ENCODE results near the gene SND1.

SND1 gene

DNA sequence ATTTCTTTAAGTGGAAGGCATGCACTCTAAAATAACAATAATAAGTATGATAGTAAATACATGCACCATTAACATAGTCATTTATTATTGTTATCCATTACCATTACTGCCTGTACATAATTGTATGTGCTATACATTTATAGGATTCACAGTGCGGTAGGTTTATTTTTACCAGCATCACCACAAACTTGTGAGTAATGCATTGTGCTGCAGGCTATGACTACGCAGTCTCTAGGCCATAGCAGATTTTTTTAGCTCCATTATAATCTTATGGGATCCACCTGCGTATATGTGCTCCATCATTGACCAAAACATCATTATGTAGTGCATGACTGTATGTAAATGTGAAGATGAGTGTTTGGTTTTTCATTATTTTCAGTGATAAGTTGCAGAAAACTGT lies 219.2 kb downstream of the SND1 start:
- Histone ChIP-seq H3K27ac (no peak overlapping the region), H3K36me3 (ENCODE audit: insufficient read depth, low read length) (no peaks in the 10 kb centered on the region), H3K4me3 (no peak overlapping the region), H3K9ac (ENCODE audit: insufficient read length) (no peak overlapping the region), H3K9me3 (ENCODE audit: low read depth, low read length) (no peaks in the 10 kb centered on the region)
- DNase-seq (ENCODE audit: low read depth, low spot score) = no peak
- no peak for TF ChIP-seq EZH2 (IDR thresholded peaks at IDR 0.05)
- no peak for TF ChIP-seq POLR2AphosphoS5 (IDR thresholded peaks at IDR 0.05; ENCODE audit: borderline replicate concordance, low read depth, low read length)
- no peak for TF ChIP-seq FOXP2 (optimal IDR thresholded peaks at IDR 0.05; ENCODE audit: control extremely low read depth, extremely low read length, insufficient read depth)

GRCh38 chr7:127872122-127872521 lies 220.1 kb downstream of the SND1 start:
- Histone ChIP-seq H3K9ac (ENCODE audit: insufficient read length) (no peak overlapping the region), H3K4me3 (no peak overlapping the region), H3K27ac (no peak overlapping the region), H3K9me3 (ENCODE audit: low read depth, low read length) (no peaks in the 10 kb centered on the region), H3K36me3 (ENCODE audit: insufficient read depth, low read length) (no peaks in the 10 kb centered on the region)
- no peak for DNase-seq (ENCODE audit: low read depth, low spot score)
- TF ChIP-seq FOXP2 (optimal IDR thresholded peaks at IDR 0.05; ENCODE audit: control extremely low read depth, extremely low read length, insufficient read depth) (no peak), EZH2 (IDR thresholded peaks at IDR 0.05) (no peak), POLR2AphosphoS5 (IDR thresholded peaks at IDR 0.05; ENCODE audit: borderline replicate concordance, low read depth, low read length) (no peak)

DNA sequence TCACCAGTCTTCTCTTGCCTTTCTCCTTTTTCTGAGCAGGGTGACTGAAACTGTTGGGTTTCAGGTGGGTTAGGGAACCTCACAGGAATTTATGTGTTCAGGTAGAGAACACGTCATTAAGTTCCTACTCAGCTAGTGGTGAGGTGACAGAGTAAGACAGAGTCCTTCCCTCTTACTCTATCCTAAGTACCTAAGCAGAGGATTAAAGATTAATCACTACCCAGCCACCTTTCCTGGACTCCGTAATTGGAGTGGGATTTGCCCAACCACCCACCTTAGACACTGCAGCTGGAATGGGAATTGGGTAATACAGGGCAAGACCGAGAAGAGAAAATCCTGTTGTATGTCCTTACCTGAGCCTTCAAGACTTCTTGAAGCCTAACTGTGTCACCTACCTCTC lies 221.2 kb downstream of the SND1 start:
- H3K36me3 ChIP-seq (ENCODE audit: insufficient read depth, low read length) = no peaks in the 10 kb centered on the region
- no peak for DNase-seq (ENCODE audit: low read depth, low spot score)
- TF ChIP-seq FOXP2 (optimal IDR thresholded peaks at IDR 0.05; ENCODE audit: control extremely low read depth, extremely low read length, insufficient read depth) = no peak
- no peak for TF ChIP-seq EZH2 (IDR thresholded peaks at IDR 0.05)
- TF ChIP-seq POLR2AphosphoS5 (IDR thresholded peaks at IDR 0.05; ENCODE audit: borderline replicate concordance, low read depth, low read length) = no peak
- H3K9ac ChIP-seq (ENCODE audit: insufficient read length) = no peak overlapping the region
- H3K27ac ChIP-seq = no peak overlapping the region
- no peaks in the 10 kb centered on the region for H3K9me3 ChIP-seq (ENCODE audit: low read depth, low read length)
- H3K4me3 ChIP-seq = no peak overlapping the region

DNA sequence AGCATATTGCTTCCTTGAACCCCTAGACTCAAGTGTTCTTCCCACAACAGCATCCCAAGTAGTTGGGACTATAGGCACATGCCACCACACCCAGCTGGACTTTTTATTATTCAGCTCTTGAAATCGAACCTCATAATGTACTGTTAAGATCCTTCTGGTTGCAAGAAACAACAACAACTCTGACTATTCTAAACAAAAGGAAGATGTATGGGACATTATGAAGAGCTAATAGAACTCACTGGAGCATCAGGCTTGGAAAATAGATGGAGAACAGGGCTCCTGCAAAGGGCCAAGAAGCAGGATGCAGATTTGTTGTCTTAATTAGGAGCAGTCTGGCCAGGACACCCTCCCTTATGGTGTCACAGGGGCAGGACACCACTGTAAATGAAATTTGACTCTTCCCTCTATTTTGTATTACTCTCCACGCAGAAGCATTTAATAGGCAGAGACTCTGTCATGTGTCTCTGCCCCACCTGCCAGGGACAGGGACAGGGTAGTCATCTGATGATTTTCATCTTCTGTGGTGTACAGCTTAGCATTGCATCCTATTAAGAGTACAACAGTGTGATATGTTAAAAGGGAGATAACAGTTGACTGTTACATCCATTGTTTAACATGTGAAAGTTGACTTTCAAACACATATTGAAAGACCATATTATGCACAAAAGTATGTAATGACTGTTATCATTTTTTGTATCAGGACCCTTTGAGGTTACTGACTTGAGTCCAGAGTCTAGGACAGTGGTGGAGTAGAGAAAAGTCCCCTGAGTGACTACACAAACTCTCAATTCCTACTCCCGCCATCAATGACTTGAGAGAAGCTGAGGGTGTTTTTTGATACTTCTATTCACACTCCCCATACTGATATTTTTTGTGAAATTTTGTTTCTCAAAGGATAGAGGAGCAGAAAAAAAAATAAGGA lies 222.0 kb downstream of the SND1 start:
- no peak for DNase-seq (ENCODE audit: low read depth, low spot score)
- no peak for TF ChIP-seq FOXP2 (optimal IDR thresholded peaks at IDR 0.05; ENCODE audit: control extremely low read depth, extremely low read length, insufficient read depth)
- TF ChIP-seq EZH2 (IDR thresholded peaks at IDR 0.05) = no peak
- TF ChIP-seq POLR2AphosphoS5 (IDR thresholded peaks at IDR 0.05; ENCODE audit: borderline replicate concordance, low read depth, low read length) = no peak
- H3K4me3 ChIP-seq = no peak overlapping the region
- no peaks in the 10 kb centered on the region for H3K36me3 ChIP-seq (ENCODE audit: insufficient read depth, low read length)
- no peaks in the 10 kb centered on the region for H3K9me3 ChIP-seq (ENCODE audit: low read depth, low read length)
- H3K9ac ChIP-seq (ENCODE audit: insufficient read length) = no peak overlapping the region
- no peak overlapping the region for H3K27ac ChIP-seq

DNA sequence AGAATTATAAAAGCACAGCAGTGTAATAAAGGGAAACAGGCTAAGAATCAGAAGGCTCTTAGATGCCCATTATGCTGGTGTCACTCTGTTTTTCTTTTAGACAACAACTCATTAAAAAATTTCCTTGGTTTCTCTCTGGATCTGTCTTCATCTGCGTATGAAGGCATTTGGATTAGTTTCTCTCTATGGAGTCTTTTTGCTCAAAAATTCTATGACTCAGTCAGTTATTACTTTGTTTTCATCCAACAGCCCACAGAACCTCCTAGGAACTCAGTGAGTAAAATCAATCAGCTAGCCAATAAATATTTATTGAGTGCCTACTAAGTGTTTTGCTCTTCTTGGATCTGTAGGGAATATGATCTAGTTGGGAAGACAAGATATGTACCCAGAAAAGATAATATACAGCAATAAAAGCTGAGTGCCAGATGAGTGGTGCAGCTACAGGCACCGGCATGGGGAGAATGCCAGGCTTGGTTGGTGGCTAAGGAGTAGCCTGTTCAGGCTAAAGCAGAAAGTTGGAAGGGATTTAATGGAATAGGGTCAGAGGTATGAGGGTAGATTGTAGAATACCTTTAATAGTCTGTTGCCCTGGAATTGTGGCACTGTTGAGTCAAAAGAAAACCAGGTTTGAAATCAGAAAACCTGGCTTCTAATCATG lies 223.1 kb downstream of the SND1 start:
- H3K9ac ChIP-seq (ENCODE audit: insufficient read length) = no peak overlapping the region
- no peaks in the 10 kb centered on the region for H3K9me3 ChIP-seq (ENCODE audit: low read depth, low read length)
- H3K4me3 ChIP-seq = no peak overlapping the region
- no peak for DNase-seq (ENCODE audit: low read depth, low spot score)
- TF ChIP-seq FOXP2 (optimal IDR thresholded peaks at IDR 0.05; ENCODE audit: control extremely low read depth, extremely low read length, insufficient read depth) (no peak), EZH2 (IDR thresholded peaks at IDR 0.05) (no peak), POLR2AphosphoS5 (IDR thresholded peaks at IDR 0.05; ENCODE audit: borderline replicate concordance, low read depth, low read length) (no peak)
- no peaks in the 10 kb centered on the region for H3K36me3 ChIP-seq (ENCODE audit: insufficient read depth, low read length)
- H3K27ac ChIP-seq = no peak overlapping the region

DNA sequence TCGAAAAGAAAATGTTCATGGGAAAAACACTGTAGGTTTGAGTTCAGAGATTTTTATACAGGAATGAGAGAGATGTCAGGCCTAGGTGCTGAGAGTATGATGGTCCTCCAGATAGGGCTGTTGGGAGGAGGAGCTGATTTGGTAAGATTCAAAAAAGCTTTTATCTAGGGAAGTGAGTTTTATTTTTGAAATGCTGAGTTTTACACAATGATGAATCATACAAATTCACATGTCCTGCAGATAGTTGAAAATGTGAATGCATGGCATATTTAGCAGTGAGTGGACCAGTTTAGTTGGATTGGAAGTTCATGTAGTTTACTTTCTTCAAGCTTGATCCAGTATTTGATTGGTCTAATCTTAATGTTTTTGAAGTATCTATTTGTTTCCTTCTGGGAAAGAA lies 224.4 kb downstream of the SND1 start:
- TF ChIP-seq FOXP2 (optimal IDR thresholded peaks at IDR 0.05; ENCODE audit: control extremely low read depth, extremely low read length, insufficient read depth) (no peak), EZH2 (IDR thresholded peaks at IDR 0.05) (no peak), POLR2AphosphoS5 (IDR thresholded peaks at IDR 0.05; ENCODE audit: borderline replicate concordance, low read depth, low read length) (no peak)
- H3K4me3 ChIP-seq = no peak overlapping the region
- H3K9ac ChIP-seq (ENCODE audit: insufficient read length) = no peak overlapping the region
- H3K9me3 ChIP-seq (ENCODE audit: low read depth, low read length) = no peaks in the 10 kb centered on the region
- no peak overlapping the region for H3K27ac ChIP-seq
- H3K36me3 ChIP-seq (ENCODE audit: insufficient read depth, low read length) = no peaks in the 10 kb centered on the region
- DNase-seq (ENCODE audit: low read depth, low spot score) = no peak

- H3K27ac ChIP-seq = no peak overlapping the region
- no peak overlapping the region for H3K9ac ChIP-seq (ENCODE audit: insufficient read length)
- no peak for DNase-seq (ENCODE audit: low read depth, low spot score)
- no peak for TF ChIP-seq FOXP2 (optimal IDR thresholded peaks at IDR 0.05; ENCODE audit: control extremely low read depth, extremely low read length, insufficient read depth)
- no peak for TF ChIP-seq EZH2 (IDR thresholded peaks at IDR 0.05)
- TF ChIP-seq POLR2AphosphoS5 (IDR thresholded peaks at IDR 0.05; ENCODE audit: borderline replicate concordance, low read depth, low read length) = no peak
- H3K4me3 ChIP-seq = no peak overlapping the region
- H3K9me3 ChIP-seq (ENCODE audit: low read depth, low read length) = no peaks in the 10 kb centered on the region
- H3K36me3 ChIP-seq (ENCODE audit: insufficient read depth, low read length) = no peaks in the 10 kb centered on the region
Observed at GRCh38 chr7:127877951-127878350, 226.0 kb downstream of the SND1 start.

GRCh38 chr7:127878791-127879190 lies 226.8 kb downstream of the SND1 start:
- H3K9ac ChIP-seq (ENCODE audit: insufficient read length) = no peak overlapping the region
- no peak overlapping the region for H3K27ac ChIP-seq
- DNase-seq (ENCODE audit: low read depth, low spot score) = no peak
- H3K36me3 ChIP-seq (ENCODE audit: insufficient read depth, low read length) = no peaks in the 10 kb centered on the region
- no peaks in the 10 kb centered on the region for H3K9me3 ChIP-seq (ENCODE audit: low read depth, low read length)
- no peak overlapping the region for H3K4me3 ChIP-seq
- TF ChIP-seq EZH2 (IDR thresholded peaks at IDR 0.05) = no peak
